Activated T-cell treated with anti-CD3 and anti-CD28 coated beads, Interleukin-2, amount 50 U/mL, for 48 hours (primary cell): ENCODE data around the gene OST4.
A peak's percentile ranks its signal among the peaks of the same experiment; 100 is the strongest.

ENCODE experiments used
- DNase-seq, 2 experiments: peaks; one replicate each; pipeline ENCODE4 v3.0.0-alpha.2; 2020

The OST4 gene

DNA sequence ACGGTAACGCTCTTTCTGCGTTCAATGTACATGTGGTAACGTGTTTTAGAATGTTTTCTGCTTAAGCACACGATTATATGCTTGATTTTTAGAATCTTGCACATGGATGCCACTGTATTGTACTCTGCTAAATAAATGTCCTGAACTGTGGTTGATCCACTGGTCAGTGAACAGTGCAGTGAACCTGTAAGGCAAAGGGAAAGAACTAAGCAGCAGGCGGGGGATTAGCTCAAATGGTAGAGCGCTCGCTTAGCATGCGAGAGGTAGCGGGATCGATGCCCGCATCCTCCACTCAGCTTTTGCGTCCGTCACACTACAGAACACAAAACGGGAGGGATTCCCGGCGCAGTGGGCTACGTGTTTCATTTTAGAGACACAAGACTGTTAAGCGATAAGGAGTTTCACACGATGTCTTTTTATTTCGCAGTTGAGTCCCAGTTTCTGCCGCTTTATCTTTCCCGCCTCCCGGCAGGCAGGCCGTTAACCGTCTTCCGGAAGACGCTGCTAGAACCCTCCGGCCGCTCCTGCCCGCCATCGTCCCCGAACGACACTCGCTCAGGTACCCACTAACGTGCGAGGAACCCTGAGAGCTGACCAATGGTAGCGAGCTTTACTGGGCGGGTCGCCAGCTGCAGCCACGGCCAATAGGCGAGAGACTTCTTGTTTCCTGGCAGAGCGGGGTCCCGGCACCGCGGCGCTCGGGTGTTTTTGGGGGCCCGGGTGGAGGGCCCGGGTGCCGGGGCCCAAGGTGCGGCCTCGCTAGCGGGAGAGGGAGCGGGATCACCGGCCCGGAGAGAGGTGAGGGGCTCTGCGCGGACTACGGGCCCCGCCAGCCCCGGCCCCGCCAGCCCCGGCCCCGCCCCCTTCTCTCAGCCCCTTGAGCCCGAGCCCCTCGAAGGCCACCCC, 20.2 kb downstream of the OST4 start, which contains the start of gene AGBL5:
Gene AGBL5 (plus strand): TSS at position 673 of the 906 bp plus-strand sequence. CDS start 1,291 bp downstream, outside the sequence.
- DNase-seq = peak; percentile 98

DNA sequence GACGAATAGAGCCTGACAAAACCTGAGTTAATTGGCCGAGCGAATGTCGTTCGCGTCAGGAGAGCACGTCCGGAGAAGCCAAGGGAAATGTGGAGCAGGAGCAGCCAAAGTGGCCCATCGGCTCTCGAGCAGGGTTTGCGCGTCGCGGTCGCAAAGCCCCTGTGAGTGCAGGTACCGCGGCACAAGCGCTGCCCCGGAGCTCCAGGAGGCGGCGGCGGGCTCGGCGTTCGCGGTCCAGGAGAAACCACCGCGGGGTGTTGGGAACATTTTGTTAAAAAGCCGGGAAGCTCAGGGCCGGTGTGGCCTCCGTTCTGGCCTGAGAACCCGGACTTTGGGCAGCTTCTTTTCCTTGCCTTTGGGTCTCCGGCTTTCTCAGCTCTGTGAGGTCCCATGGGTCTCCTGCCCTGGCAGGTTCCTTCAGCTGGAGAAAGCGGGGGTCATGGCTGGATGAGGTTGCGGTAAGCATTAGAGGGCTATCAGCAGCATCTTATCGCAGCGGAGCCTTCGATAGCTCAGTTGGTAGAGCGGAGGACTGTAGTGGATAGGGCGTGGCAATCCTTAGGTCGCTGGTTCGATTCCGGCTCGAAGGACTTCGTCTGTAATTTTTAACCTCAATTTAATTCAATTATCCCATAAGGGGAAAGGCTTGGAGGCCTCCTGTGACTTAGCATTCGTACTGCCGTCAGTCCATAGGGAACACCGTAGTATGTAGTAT, 21.0 kb downstream of the OST4 start:
- DNase-seq = peak; percentile 97 to 98

DNA sequence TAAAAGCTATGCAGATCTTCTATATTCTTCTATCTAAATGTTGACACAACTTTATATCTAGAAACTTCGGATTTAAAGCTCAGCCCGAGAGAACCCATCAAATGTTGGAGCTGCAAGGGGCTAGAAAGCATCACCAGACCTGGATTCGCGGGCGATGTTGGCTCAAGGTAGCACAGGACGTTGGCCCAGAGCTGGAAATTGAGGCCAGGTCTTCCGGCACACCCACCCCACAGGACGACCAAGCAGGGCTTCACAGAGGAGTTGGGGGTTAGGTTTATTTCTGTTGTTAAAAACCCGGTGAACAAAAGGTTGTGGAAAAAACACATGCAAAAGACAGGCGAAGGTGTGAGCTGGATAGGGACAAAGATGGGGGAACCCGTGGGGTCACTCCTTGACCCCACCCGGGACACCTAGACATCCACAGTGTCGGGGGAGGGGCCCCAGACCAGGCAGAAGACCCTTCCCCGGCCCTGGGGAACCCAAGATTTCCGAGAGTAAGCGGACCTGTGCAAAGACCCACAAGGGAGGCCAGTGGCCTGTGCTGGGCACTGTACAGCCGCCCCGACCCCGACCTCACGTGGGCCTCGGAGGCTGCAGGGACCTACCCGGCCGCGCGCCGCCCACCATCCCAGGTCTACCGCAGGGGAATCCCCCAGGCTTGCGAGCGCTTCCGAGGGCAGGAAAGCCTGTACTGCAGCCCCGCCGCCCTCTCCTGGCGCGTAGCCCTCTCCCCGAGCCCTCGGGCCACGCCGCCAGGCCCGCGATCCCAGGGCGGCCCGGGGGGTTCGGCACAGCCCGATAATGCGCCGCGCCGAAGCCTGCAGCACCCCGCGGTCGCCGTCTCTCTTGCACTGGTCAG, 21.8 kb downstream of the OST4 start:
- peak; percentile 75 to 82 for DNase-seq

DNA sequence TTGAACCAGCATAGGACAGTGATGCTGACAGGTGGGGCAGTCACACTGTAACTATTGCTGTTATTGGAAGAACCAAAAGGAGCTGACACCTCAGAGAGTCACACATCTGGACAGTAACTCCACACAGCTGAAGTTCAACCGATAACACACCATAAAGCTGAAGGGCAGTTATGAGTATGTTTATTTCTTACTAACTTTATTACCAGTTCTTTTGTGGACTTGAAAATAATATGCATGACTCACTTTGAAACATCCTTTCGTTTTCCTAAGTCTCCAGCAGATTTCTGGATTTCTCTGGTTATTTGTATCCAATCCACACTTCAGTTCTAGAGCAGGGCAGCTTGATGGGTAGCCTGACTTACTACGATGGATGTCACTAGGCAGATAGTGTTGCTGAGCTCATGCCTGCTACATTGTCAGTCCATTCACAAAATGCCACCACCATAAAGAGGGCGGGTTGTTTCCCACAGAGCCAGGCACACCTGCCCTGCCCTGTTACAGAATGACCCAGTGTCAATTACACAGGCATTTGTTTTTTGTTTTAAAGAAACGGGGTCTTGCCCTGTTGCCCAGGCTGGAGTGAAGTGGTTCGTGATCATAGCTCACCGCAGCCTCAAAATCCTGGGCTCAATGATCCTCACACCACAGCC, 28.3 kb downstream of the OST4 start:
- no peak for DNase-seq

DNA sequence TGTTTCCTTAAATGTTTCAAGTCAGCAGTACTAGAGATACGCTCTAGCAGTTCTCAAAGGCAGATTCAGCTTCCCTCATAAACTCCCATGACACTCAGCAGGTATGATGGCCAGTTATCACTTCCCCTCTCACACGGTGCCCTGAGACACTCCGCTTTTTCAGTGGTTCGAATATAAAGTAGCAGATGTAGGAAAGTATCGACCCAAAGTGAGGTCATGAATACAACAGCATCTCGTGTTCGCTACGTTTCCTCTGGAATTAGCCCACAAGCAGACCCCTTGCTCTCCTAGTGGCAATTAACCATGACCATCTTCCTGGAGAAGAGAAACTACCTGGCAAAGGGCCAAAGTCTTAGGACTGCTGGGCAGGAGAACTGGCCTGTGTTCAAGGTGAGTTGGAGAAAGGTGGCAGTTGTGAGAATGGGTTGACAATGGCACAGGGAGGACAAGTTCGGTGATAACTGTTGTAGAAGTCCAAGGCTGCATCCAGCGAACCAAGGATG, 29.2 kb downstream of the OST4 start:
- DNase-seq = no peak

DNA sequence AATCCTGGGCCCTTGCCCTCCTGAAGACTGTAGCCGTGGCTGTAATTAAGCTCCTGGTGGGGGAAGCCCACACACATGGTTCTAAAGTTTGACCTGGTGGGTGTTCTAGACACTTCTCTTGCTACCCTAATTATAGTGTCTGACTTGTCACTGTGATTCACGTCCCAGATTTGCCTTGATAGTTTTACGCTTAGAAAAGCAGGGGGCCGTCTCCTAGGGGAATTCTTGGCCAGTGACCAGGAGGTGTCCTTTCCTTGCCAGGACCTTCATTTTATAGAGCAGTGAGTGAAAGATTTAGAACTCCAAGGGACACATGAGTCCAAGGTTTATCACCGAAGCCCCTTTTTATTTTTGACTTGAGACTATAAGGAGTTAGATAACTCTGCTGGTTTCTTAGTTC, 29.7 kb downstream of the OST4 start:
- DNase-seq = no peak

DNA sequence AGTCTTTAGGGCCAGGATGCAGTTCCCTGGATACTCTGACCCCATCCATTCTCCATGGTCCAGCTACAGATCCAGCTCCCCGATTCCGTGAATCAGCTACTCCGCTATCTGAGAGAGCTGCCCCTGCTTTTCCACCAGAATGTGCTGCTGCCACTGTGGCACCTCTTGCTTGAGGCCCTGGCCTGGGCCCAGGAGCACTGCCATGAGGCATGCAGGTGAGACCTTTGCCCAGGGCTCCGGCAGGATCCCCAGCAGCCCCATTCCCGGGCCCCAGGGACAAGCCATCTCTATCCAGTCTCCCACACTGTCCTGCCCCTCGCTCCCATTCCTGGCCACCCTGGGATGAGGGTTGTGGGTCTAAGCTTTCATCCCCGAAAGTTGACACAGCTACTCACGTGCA, 31.2 kb downstream of the OST4 start:
- DNase-seq = no peak

DNA sequence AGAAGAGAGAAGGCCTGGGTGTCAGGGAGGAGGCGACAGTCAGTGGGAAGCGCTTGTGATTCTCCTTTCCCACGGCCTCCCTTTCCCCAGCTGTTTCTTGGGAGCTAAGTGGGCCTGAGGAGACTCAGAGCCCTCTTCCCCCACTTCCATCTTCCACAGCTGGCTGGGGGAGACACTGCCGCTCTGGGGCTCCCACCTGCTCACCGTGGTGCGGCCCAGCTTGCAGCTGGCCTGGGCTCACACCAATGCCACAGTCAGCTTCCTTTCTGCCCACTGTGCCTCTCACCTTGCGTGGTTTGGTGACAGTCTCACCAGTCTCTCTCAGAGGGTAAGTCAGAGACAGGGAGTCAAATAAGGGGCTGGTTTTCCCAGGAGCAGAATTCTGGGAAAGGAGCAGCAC, 31.6 kb downstream of the OST4 start:
- DNase-seq = no peak

DNA sequence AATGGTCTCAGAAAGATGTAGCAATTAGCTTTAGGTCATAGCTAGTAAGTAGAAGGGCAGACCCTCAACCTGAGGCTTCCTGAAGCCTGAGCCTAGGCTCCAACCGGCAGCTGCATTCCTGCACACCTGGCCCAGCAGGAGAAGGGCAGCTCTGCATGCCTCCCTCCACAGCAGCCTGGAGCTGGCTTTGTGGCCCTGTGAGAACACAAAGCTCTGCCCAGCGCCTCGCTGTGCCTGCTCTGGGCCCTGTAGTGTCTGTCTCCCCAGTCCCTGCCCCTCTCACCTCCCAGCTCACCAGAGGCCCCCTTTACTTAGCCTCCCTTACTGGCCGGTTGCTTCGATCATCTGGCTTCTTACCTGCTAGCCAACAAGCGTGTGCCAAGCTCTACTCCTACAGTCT, 32.0 kb downstream of the OST4 start:
- DNase-seq = no peak

DNA sequence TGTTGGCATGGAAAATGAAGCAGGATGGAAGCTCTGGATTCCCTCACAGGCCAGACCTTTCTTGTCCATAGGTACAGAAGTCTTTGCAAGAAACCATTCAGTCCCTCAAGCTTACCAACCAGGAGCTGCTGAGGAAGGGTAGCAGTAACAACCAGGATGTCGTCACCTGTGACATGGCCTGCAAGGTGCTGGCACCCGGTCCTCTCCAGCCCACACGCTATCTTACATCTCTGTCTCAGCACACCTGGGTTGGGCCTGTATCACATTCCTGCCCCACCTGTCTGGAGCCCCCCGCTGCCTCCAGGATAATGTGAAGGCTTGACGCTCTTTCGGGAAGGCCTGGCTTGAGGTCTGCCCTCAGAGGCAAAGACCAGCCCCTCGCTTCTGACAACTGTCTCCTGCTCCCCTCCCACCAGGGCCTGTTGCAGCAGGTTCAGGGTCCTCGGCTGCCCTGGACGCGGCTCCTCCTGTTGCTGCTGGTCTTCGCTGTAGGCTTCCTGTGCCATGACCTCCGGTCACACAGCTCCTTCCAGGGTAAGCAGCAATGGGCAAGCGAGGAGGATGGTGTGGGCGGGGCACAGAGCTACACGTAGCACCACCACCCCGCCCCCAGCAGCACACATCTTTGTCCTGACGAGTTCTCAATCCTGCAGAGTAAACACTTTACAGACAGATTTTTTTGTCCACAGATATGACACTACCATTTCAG, 32.7 kb downstream of the OST4 start:
- DNase-seq = no peak

DNA sequence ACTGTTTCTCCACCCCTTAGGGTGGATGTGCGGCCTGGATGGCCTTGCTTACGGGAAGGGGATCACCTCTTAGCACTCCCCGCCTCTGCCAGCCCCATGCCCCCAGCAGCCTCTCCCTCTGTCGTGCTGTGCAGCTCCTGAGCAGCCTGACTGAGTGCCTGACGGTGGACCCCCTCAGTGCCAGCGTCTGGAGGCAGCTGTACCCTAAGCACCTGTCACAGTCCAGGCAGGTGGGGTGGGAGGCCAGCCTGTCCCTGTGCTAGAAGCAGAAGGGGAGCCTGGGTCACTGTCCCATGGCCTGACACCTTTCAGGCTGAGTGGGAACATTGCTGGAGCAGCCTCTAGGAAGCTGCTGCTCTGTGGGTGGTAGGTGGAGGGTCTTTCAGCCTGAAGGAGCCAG, 33.4 kb downstream of the OST4 start:
- DNase-seq = no peak

DNA sequence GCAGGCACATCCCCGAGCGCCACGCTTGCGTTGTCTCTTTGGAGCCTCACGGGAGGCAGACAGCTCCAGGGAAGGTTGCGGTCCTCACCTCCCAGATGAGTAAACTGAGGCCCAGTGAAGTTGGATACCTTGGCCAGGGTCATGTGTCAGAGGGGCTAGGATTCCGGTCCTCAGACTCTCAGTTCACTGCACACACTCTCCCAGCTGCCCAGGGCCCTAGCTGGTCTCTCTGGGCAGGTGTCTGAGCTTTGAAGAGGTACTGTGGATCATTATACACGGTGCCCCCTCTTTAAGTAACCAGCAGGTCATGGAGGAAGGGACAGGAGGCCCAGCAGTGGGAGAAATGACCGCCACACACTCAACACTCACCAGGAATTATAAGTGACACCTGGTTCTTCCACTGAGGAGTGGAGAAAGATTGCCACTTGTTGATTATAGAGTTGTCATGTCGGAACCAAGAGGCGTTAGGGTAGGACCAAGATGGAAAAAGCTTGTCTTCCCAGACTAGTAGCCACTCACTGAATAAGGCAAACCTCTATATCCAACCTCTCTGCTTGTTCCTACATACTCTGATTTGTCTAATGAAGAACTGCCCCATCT, 38.1 kb downstream of the OST4 start:
- DNase-seq = no peak

DNA sequence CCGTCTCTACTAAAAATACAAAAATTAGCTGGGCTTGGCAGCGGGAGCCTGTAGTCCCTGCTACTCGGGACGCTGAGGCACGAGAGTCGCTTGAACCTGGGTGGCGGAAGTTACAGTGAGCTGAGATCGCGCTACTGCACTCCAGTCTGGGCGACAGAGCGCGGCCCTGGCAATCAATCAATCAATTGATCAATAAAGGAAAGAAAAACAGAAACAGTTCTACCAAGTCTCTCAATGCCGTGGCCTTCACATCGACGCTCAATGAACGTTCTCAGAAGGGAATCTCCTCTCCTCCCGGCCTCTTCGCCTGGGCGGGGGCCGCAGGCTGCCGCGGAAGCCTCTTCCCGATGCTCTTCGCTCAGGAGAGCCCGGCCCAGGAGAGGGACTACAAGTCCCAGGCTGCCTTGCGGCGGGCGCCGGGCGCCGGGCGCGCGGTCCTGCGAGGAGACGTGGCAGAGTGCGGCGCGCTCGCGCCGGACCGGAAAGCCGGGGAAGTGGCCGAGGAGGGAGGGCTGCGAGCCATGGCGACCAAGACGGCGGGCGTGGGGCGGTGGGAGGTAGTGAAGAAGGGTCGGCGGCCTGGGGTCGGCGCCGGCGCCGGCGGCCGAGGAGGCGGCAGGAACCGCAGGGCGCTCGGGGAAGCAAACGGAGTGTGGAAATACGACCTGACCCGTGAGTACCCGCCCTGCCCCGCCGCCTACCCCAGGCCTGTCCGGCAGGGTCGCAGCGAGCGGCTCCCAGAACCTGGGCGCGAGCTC, 38.8 kb downstream of the OST4 start, which contains the start of gene TMEM214:
Gene TMEM214 (plus strand): TSS at position 471 of the 758 bp plus-strand sequence. CDS start 51 bp downstream, at position 522.
- DNase-seq = peak; percentile 89 to 91

DNA sequence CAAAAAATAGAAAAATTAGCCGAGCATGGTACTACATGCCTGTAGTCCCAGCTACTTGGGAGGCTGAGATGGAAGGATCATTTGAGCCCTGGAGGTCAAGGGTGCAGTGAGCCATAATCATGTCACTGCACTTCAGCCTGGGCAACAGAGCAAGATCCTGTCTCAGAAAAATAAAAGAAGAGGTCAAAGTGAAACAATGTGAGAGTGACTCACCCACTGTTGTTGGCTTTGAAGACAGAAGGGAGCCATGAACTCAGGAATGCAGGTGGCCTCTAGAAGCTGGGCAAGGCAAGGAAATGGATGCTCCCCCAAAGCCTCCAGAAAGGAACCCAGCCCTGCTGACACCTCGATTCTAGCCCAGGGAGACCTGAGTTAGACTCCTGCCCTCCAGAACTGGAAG, 42.4 kb downstream of the OST4 start:
- no peak for DNase-seq

DNA sequence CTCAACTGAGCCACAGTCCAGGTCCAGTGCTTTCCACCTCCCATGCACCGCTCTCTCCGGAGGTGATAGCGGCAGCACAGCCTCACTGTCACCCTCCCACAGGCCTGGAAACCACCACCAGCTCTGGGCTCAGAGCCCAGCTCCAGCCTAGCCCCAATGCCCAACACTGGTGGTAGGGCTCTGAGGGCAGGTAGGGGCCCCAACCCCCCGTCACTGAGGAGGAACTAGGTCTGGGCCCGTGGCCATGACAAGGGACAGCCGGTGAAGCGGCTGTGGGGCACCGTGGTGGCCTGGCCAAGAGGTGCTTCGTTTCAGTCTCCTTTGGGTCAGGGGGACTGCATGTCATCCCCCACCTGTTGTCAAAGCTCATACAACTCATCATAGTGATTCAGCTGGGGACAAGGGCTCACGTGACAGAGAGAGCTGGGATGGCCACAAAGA, 44.2 kb downstream of the OST4 start:
- no peak for DNase-seq

DNA sequence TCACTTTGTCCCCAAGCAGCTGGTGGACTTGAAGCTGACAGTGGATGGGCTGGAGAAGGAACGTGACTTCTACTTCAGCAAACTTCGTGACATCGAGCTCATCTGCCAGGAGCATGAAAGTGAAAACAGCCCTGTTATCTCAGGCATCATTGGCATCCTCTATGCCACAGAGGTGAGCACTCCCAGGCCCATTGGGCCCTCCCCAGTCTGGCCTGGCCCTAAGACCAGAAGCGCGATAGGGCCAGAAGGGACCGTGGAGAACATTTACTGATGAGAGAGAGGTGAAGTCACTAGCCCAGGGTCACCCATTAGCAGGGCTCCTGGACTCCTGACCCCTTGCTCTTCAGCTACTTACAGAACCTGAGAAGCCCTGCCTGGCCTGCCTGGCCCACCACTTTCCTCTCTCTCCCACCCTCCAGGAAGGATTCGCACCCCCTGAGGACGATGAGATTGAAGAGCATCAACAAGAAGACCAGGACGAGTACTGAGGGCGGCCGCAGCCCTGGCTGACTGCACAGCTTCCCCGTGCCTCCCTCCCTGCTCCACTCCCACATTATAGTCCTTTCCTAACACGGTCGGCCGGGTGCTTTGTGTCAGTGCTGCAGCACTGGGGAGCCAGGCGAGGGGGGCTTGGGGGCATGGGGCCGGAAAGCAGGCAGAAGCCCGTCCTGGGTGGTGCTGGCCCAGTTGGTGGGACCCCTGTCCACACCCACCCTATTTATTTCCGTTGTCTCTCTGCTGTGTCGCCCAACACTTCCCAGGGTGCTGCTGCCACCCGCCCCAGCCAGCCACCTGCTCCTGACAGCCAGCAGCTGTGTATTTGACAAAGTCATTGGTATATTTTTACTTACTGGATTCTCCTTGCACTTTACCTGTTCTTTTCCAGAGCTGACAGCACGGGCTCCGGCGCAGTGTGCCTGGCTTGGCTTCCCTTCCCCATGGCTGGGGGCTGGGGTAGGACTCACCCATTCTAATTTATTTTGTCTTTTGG, 45.3 kb downstream of the OST4 start:
- no peak for DNase-seq

DNA sequence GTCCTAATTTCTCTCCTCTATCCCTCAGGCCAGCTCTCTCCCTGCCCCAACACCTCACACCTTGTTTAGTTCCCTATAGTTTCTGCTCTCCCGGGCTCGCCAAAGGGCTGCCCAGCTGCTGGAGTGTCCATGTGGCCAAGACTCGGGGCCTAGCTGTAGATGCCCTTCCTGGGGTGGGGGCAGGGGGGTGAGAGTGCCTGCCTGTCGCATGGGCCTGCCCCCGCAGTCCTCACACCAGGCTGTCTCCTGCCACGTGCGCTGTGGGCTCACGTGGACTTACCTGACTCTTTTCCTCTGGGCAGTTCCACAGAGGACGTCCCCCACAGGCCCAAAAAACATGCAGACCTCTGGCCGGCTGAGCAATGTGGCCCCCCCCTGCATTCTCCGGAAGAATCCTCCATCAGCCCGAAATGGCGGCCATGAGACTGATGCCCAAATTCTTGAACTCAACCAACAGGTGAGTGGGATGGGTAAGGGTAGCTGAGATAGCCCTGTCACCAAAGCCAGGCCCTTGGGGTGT, 46.1 kb downstream of the OST4 start:
- no peak for DNase-seq

DNA sequence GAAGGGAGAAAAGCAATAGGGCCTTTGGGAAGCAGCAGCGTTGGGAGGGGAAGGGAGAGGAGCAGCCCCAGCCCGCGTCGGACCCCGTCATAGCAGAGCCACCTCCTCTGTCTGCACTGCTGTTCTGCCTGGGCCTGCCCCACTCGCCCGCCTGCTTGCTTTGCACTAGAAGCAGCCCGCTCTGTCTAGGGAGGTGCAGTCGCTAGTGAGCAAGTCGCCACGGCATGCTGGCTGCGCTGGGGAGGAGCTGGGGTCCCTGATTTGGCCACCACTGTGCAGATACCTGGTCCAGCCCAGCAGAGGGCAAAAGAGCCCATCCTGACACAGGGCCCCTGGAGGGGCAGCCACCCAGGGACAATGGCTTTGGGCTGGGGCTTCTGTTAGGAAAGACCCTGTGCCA, 46.6 kb downstream of the OST4 start:
- no peak for DNase-seq

DNA sequence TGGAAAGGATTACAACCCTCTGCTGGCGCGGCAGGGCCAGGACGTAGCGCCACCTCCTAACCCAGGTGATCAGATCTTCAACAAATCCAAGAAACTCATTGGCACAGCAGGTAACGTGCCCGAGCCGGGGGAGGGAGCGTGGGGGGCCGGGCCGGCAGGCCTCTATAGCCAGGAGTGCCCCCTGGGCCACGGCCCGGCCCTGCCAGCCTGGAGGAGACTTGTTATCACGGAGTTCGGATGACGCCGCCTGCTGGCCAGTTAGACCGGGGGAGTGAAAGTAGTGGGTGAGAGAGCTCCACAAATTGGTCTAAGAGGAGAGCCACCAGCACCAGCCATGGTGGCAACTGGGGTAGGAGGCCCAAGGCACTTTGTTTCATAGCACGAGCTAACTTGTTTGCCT, 47.3 kb downstream of the OST4 start:
- DNase-seq = no peak
